ENCODE data around the gene ZMYM5. TPM values are rescaled to one million over a fixed set of nuclear protein-coding genes. Genes with fewer than 3 reads are reported as not detected.
"Not testable (repeated sequence)": the region's sequence is repeated elsewhere in the genome, so short reads cannot be mapped to it uniquely, and the experiment has no call there.

Gene ZMYM5
- total RNA-seq, 1 donor from 2014 or later = 14.8 TPM

DNA sequence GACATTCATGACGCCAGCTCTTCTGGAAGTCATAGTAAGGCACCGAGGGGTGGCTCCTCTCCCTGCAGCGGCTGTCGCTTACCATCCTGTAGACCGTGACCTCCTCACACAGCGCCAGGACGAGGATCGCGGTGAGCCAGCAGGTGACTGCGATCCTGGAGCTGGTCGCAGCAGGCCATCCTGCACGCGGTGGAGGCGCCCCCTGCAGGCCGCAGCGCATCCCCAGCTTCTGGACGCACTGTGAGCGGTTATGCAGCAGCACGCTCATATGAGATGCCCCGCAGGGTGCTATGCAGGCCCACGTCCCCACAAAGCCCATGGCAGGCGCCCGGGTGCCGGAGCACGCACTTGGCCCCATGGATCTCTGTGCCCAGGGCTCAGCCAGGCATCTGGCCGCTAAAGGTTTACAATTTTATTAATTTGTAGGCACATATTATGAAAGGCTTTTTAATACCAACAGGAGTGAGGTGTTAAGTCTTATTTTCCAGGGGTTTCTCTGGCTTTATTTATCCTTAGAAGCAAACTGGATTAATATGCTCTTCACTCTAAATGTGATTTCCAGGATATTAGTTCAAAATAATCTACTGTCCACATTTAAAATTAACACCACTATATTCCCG, 45.1 kb downstream of the ZMYM5 start:
- peak; percentile 67 for DNase-seq

DNA sequence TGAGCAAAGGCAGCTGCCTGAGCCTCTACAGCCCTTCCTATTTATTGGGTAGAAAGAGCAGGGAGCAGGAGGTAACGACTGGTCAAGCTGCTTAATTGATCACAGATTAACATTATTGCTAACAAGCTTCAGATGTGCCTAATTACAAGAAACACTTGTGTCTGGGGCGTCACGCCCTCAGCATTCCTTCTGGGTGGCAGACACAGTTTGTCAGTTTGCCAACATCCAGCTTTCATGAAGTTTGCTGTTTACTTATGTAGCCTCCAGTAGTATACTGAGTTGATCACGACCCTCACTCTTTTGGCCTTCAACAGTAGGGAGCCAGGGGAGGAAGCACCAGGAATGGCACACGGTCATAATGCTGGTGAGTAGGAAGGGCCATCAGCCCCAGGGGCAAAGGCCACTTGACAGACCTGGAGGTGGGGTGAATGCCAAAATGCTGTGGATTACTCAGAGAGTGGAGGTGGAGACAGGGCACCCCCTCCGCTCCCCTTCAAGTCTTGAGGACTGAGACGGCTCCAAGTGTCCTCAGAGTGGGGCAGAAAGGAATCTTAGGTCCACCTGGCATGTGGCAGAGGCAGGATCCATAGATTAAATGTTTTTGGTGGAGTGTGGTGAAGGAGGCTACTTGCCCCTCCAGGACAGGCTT, 45.8 kb downstream of the ZMYM5 start:
- peak; percentile 4 for DNase-seq

DNA sequence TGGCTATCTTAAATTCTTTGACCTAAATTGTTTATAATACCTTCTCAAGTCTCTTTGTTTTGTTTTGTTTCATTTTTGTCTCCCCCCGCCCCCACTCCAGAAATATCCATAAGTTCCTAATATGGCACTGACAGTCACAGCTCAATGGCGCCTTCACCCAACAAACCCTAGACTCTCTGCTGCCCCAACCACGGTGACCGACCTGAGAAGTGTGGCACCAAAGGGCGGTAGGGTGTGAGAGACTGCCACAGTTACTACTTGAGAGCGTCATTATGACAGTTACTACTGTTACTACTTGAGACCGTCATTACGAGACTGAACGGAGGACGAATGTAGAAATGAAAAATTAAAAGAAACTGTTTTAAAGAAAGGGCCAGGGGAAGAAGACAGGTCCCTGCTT, 46.3 kb downstream of the ZMYM5 start:
- DNase-seq = no peak

DNA sequence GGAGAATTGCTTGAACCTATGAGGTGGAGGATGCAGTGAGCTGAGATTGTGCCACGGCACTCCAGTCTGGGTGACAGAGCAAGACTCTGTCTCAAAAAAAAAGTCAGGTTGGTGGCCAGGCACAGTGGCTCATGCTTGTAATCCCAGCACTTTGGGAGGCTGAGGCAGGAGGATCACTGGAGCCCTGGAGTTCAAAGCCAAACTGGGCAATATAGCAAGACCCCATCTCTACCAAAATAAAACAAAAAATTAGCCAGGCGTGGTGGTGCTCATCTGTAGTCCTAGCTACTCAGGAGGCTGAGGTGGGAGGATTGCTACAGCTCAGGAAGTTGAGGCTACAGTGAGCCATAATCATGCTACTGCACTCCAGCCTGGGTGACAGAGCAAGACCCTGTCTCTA, 47.6 kb downstream of the ZMYM5 start:
- DNase-seq = not testable (repeated sequence)

DNA sequence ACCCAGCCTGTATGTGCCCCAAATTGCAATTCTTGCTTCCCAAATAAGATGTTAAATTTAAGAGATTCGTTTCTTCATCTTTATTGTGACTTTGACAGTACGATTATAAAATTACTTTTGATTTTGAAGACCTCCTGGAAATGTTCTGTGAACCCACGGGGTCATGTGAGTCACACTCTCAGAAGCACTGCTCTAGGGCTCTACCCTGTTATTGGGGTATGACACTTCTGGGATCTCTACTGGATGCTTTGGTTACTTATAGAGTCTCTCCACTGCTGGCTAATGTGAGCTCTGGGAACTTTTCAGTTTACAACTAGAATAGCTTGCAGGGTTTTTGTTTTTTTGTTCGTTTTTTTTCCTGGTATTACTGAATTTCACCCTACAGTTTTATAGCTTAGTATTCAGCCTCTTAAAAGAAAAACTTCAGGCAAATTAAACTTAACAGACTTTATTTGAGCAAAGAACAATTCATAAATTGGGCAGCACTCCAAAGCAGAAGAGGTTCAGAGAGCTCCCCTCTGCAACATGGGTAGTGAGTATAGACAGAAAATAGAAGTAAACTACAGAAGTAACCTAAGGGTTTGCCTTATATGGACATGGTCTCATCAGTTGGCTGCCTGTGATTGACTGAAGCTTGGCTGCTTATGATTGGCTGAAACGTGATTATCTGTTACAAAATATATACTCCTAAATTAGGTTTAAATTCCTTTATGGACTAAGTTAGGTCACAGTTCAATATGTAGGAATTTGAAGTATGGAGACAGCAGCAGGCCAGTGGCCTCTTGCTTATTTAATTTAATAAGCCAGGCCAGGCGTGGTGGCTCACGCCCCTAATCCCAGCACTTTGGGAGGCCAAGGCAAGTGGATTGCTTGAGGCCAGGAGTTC, 52.2 kb downstream of the ZMYM5 start:
- no peak for DNase-seq

DNA sequence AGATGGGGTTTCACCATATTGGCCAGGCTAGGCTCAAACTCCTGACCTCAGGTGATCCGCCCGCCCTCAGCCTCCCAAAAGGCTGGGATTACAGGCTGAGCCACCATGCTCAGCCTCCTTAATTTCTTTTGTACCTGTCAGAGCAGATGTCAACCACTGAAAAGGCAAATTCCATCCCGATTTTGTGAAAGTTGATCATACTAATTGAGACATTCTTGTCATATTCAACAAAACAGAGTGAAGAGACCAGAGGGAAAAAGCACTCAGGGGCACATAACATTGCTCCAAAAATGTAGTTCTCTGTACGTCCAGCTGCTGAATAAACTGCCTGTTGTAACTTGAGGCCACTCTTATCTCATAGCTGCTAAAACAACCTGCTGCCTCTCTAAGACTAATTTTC, 53.3 kb downstream of the ZMYM5 start:
- DNase-seq = no peak

DNA sequence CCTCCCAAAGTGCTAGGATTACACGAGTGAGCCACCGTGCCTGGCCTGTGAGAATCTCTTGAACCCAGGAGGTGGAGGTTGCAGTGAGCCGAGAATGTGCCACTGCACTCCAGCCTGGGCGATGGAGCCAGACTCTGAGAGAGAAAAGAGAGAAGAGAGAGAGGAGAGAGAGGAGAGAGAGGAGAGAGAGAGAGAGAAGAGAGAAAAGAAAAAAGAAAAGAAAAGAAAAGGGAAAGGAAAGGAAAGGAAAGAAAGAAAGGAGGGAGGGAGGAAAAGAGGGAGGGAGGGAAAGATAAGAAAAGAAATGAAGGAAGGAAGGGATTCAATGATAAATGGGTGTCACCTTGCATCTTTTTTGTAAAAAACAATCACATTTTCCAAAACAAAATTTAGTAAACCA, 57.7 kb downstream of the ZMYM5 start:
- DNase-seq = no peak

DNA sequence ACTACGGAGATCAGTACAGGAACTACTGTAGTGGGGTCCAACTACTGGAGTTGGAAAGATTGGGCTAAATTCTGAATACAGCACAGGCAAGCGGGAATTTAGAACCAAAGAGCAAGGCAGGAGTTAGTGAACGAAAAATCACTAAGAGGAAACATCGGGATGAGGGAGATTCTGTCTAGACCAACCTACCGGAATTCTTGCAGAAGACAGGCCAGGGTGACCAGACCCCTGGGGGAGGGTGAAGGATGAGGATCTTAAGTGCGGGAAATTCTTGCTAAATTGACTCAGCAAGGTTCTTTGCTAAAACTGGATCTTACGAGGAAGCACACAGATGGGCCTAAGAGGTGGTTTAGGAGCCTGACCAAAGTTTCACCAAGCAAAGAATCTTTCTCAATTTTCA, 67.5 kb downstream of the ZMYM5 start:
- no peak for DNase-seq

DNA sequence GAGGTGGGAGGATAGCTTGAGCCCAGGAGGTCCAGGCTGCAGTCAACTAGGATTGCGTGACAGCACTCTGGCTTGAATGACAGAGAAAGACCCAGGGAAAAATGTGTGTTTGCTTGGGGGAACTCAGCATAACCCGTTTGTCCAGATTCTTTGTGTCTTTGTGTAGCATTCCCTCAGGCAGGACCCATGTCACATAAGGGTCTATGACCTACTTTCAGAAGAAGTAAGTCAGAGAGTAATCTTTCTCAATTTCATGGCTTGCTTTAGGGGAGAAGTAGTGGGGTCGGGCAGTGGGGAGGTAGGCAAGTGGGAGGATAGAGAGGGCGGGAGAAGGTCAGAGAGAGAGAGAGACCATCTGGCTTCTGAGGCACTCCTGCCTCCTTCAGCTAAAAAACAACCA, 68.8 kb downstream of the ZMYM5 start:
- DNase-seq = no peak

DNA sequence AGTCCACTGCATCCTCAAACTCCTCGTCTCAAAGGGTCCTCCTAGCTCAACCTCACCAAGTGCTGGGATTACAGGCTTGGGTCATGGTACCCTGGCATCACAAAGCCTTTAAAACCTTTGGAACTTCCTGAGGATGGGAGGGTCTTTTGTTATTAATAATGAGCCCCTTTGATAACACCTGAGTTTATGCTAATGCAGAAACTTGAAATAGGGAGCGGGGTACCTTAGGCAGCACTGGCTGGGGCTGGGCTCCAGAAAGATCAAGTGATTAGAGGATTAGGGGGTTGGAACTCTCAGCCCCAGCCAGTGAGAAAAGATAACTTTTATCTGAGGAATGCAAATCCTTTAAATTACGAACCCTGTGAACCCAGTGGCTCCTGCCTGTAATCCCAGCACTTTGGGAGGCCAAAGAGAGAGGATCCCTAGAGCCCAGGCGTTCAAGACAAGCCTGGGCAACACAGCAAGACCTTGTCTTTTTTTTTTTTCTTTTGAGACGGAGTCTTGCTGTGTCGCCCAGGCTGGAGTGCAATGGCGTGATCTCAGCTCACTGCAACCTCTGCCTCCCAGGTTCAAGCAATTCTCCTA, 71.4 kb downstream of the ZMYM5 start:
- no peak for DNase-seq

DNA sequence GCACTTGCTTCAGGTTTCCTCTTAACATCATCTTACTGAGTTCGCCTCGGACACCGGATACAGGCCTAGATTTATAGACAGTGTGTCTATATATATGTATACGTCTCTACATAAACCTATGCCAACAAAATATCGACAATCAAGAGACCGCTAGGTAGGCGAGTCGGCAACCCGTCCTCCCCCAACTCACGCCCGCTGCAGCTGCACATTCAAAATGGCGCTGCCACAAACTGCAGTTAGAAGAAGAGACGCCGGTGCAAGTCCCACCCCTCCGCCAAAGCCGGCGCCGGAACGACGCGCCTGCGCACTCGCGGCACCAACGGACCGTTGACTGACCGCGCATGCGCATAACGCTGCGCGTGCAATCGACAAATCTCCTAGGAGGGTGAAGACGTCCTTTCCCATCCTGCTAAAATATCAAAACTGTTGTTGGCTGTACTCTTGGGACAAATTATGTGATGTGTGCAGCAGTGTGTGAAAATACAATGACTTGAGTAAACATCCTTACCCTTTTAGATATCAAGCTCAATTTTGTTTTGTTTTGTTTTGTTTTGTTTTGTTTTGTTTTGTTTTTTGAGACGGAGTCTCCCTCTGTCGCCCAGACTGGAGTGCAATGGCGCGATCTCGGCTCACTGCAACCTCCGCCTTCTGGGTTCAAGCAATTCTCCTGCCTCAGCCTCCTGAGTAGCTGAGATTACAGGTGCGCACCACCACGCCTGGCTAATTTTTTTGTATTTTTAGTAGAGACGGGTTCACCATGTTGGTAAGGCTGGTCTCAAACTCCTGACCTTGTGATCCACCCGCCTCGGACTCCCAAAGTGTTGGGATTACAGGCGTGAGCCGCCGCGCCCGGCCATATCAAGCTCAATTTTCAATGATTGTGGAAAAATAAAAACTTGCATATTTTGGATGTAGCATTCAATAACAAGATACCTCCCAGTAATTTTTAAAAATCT, 80.4 kb downstream of the ZMYM5 start, which contains the start of gene PSPC1:
Gene PSPC1 (minus strand): TSS at position 219 of the 956 bp plus-strand sequence. CDS start 188 bp downstream, at position 31.
- peak; percentile 97 for DNase-seq

DNA sequence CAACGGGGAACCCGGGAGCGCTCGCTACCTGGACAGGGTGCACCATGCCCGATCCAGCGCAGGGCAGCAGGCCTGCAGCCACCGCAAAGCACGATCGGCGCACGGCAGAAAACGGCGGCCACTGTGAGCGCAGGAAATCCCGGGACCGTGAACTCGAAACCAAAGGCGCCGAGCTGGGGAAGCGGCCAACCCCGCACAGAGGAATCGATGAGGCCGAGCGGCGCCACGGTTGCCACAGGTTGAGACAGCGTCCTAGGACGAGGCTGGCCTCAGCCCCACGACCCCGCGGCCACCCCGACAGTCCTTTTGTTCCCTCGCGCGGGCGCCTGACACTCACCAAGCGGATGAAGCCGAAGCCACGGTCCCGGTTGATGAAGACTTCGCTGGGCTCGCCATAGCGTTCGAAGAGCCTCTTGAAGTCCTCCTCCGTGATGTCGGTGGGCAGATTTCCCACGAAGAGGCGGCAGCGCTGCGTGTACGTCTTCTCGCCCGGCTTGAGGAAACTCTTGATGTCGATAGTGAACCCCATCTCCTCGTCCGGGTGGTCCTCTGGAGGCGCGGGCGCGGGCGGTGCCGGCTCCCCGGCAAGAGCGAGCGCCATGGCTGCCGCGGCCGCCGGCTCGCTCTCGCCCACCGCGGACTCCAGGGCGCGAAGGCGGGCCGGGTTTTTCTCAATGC, 81.3 kb downstream of the ZMYM5 start:
- DNase-seq = peak; percentile 66

DNA sequence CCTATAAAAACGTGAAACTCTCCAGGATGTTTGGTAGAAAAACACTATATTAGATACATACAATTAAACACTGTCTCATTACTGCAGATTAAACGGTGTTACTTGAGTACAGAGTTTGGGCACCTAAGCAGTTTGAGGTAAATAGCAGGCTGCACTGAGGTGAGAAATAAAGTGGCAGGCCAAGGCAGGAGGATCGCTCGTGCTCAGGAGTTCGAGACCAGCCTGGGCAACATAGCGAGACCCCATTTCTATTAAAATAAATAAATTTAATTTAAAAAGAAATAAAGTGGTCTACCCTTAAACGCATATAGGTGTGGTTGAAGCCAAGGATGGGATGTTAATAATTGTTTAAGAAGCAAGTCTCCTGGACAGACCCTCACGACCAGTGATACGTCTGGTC, 81.9 kb downstream of the ZMYM5 start:
- DNase-seq = peak; percentile 10

DNA sequence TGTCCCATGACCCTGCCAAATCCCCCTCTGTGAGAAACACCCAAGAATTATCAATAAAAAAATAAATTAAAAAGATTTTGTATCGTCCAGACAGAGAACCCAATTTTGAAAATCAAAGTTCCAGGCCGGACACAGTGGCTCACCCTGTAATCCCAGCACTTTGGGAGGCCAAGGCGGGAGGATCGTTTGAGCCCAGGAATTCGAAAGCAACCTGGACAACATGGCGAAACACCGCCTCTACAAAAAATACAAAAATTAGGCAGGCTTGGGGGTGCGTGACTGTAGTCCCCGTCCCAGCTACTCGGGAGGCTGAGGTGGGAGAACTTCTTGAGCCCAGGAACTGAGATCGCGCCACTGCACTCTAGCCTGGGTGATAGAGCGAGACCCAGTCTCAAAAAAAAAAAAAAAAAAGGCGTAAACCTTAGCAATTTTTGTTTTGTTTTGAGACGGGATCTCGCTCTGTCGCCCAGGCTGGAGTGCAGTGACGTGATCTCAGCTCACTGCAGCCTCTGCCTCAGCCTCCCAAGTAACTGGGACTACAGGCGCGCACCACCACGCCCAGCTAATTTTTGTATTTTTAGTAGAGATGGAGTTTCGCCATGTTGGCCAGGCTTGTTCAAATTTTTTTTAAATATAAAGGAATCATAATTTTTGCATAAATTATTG, 82.6 kb downstream of the ZMYM5 start:
- not testable (repeated sequence) for DNase-seq

Other genes with a start within 250 kb of the ZMYM5 start
- gene MPHOSPH8, start 230.0 kb downstream of the ZMYM5 start, total RNA-seq = 15.0 and 18.8 TPM in 2 replicates
- 75.9 and 93.1 TPM in 2 replicates for gene PSPC1, start 80.7 kb downstream of the ZMYM5 start, total RNA-seq
- gene ZMYM2, start 95.1 kb upstream of the ZMYM5 start, total RNA-seq = 68.8 and 81.3 TPM in 2 replicates

All from dermis blood vessel endothelial cell (primary cell).